Measurements from ENCODE around the gene KLHL17.
"Not testable (repeated sequence)": the region's sequence is repeated elsewhere in the genome, so short reads cannot be mapped to it uniquely, and the experiment has no call there.

The KLHL17 gene

GRCh38 chr1:1001057-1001783 is 40.8 kb downstream of the KLHL17 start:
- WGBS (ENCODE audit: insufficient coverage, insufficient read length), result no CpG with 5 or more reads among the region's 58 CpGs
- Histone ChIP-seq H3K9me3 (ENCODE audit: control insufficient read depth, insufficient read depth, low read length) (no peaks in the 10 kb centered on the region), H3K4me1 (ENCODE audit: control insufficient read depth, insufficient read depth, low read length) (peaks cover 16% of the 10 kb centered on the region), H3K27me3 (ENCODE audit: control insufficient read depth, insufficient read depth, low read length) (peaks cover 24% of the 10 kb centered on the region), H3K27ac (ENCODE audit: low read length) (no peak overlapping the region), H3K36me3 (ENCODE audit: control insufficient read depth, insufficient read depth, low read length) (no peaks in the 10 kb centered on the region; the same call in 1 of the 2 replicates), H3K4me3 (ENCODE audit: low read length) (peak overlapping the region; percentile 39; the same call in 1 of the 2 replicates)
- DNase-seq (ENCODE audit: low read depth, low spot score), result no peak

- peaks cover 6% of the 10 kb centered on the region; the same call in 1 of the 2 replicates for H3K27me3 ChIP-seq (ENCODE audit: control insufficient read depth, insufficient read depth, low read length)
- no peaks in the 10 kb centered on the region for H3K9me3 ChIP-seq (ENCODE audit: control insufficient read depth, insufficient read depth, low read length)
- DNase-seq (ENCODE audit: low read depth, low spot score), result no peak
- H3K4me1 ChIP-seq (ENCODE audit: control insufficient read depth, insufficient read depth, low read length), result peaks cover 13% of the 10 kb centered on the region
- no peak overlapping the region for H3K27ac ChIP-seq (ENCODE audit: low read length)
- H3K4me3 ChIP-seq (ENCODE audit: low read length), result no peak overlapping the region
- H3K36me3 ChIP-seq (ENCODE audit: control insufficient read depth, insufficient read depth, low read length), result no peaks in the 10 kb centered on the region
- no CpG with 5 or more reads among the region's 22 CpGs for WGBS (ENCODE audit: insufficient coverage, insufficient read length)
These were observed 43.4 kb downstream of the KLHL17 start for GRCh38 chr1:1003618-1004419.

- Histone ChIP-seq H3K36me3 (ENCODE audit: control insufficient read depth, insufficient read depth, low read length) (no peaks in the 10 kb centered on the region), H3K27ac (ENCODE audit: low read length) (no peak overlapping the region), H3K4me3 (ENCODE audit: low read length) (no peak overlapping the region), H3K4me1 (ENCODE audit: control insufficient read depth, insufficient read depth, low read length) (peaks cover 12% of the 10 kb centered on the region), H3K9me3 (ENCODE audit: control insufficient read depth, insufficient read depth, low read length) (no peaks in the 10 kb centered on the region), H3K27me3 (ENCODE audit: control insufficient read depth, insufficient read depth, low read length) (peaks cover 3% of the 10 kb centered on the region; the same call in 1 of the 2 replicates)
- WGBS (ENCODE audit: insufficient coverage, insufficient read length), result no CpG with 5 or more reads among the region's 7 CpGs
- DNase-seq (ENCODE audit: low read depth, low spot score), result no peak
These were observed 44.0 kb downstream of the KLHL17 start for GRCh38 chr1:1004420-1004779.

- no peak overlapping the region for H3K27ac ChIP-seq (ENCODE audit: low read length)
- WGBS (ENCODE audit: insufficient coverage, insufficient read length), result no CpG with 5 or more reads among the region's 21 CpGs
These were observed 44.7 kb downstream of the KLHL17 start for GRCh38 chr1:1004780-1005697.

GRCh38 chr1:1005774-1006304 is 45.5 kb downstream of the KLHL17 start:
- Histone ChIP-seq H3K36me3 (ENCODE audit: control insufficient read depth, insufficient read depth, low read length) (no peaks in the 10 kb centered on the region), H3K27ac (ENCODE audit: low read length) (no peak overlapping the region), H3K27me3 (ENCODE audit: control insufficient read depth, insufficient read depth, low read length) (no peaks in the 10 kb centered on the region; the same call in 1 of the 2 replicates), H3K4me3 (ENCODE audit: low read length) (no peak overlapping the region), H3K9me3 (ENCODE audit: control insufficient read depth, insufficient read depth, low read length) (no peaks in the 10 kb centered on the region), H3K4me1 (ENCODE audit: control insufficient read depth, insufficient read depth, low read length) (peaks cover 11% of the 10 kb centered on the region)
- no CpG with 5 or more reads among the region's 23 CpGs for WGBS (ENCODE audit: insufficient coverage, insufficient read length)
- DNase-seq (ENCODE audit: low read depth, low spot score), result no peak

More at GRCh38 chr1:1004780-1005697, 44.7 kb downstream of the KLHL17 start:
- Histone ChIP-seq H3K4me3 (ENCODE audit: low read length) (no peak overlapping the region), H3K27me3 (ENCODE audit: control insufficient read depth, insufficient read depth, low read length) (no peaks in the 10 kb centered on the region; the same call in 1 of the 2 replicates), H3K4me1 (ENCODE audit: control insufficient read depth, insufficient read depth, low read length) (peaks cover 11% of the 10 kb centered on the region), H3K36me3 (ENCODE audit: control insufficient read depth, insufficient read depth, low read length) (no peaks in the 10 kb centered on the region), H3K9me3 (ENCODE audit: control insufficient read depth, insufficient read depth, low read length) (no peaks in the 10 kb centered on the region)
- DNase-seq (ENCODE audit: low read depth, low spot score), result no peak

GRCh38 chr1:1006305-1007159 is 46.1 kb downstream of the KLHL17 start:
- Histone ChIP-seq H3K27me3 (ENCODE audit: control insufficient read depth, insufficient read depth, low read length) (no peaks in the 10 kb centered on the region; the same call in 1 of the 2 replicates), H3K36me3 (ENCODE audit: control insufficient read depth, insufficient read depth, low read length) (no peaks in the 10 kb centered on the region), H3K9me3 (ENCODE audit: control insufficient read depth, insufficient read depth, low read length) (no peaks in the 10 kb centered on the region), H3K4me3 (ENCODE audit: low read length) (no peak overlapping the region), H3K27ac (ENCODE audit: low read length) (no peak overlapping the region), H3K4me1 (ENCODE audit: control insufficient read depth, insufficient read depth, low read length) (peaks cover 11% of the 10 kb centered on the region)
- DNase-seq (ENCODE audit: low read depth, low spot score), result no peak
- WGBS (ENCODE audit: insufficient coverage, insufficient read length), result no CpG with 5 or more reads among the region's 37 CpGs

- H3K27me3 ChIP-seq (ENCODE audit: control insufficient read depth, insufficient read depth, low read length); H3K4me1 ChIP-seq (ENCODE audit: control insufficient read depth, insufficient read depth, low read length); H3K36me3 ChIP-seq (ENCODE audit: control insufficient read depth, insufficient read depth, low read length); H3K9me3 ChIP-seq (ENCODE audit: control insufficient read depth, insufficient read depth, low read length); H3K4me3 ChIP-seq (ENCODE audit: low read length); H3K27ac ChIP-seq (ENCODE audit: low read length); DNase-seq (ENCODE audit: low read depth, low spot score): not testable (repeated sequence)
- no CpG with 5 or more reads among the region's 8 CpGs for WGBS (ENCODE audit: insufficient coverage, insufficient read length)
These were observed 49.7 kb downstream of the KLHL17 start for GRCh38 chr1:1010131-1010530.

GRCh38 chr1:1011396-1011949 is 51.1 kb downstream of the KLHL17 start:
- H3K4me1 ChIP-seq (ENCODE audit: control insufficient read depth, insufficient read depth, low read length), result peaks cover 2% of the 10 kb centered on the region
- no peaks in the 10 kb centered on the region for H3K36me3 ChIP-seq (ENCODE audit: control insufficient read depth, insufficient read depth, low read length)
- H3K4me3 ChIP-seq (ENCODE audit: low read length), result no peak overlapping the region
- no peaks in the 10 kb centered on the region for H3K9me3 ChIP-seq (ENCODE audit: control insufficient read depth, insufficient read depth, low read length)
- DNase-seq (ENCODE audit: low read depth, low spot score), result no peak
- no peaks in the 10 kb centered on the region for H3K27me3 ChIP-seq (ENCODE audit: control insufficient read depth, insufficient read depth, low read length)
- H3K27ac ChIP-seq (ENCODE audit: low read length), result no peak overlapping the region
- WGBS (ENCODE audit: insufficient coverage, insufficient read length), result no CpG with 5 or more reads among the region's 14 CpGs

- not testable (repeated sequence) for H3K36me3 ChIP-seq (ENCODE audit: control insufficient read depth, insufficient read depth, low read length); H3K9me3 ChIP-seq (ENCODE audit: control insufficient read depth, insufficient read depth, low read length); H3K4me3 ChIP-seq (ENCODE audit: low read length); H3K4me1 ChIP-seq (ENCODE audit: control insufficient read depth, insufficient read depth, low read length); H3K27me3 ChIP-seq (ENCODE audit: control insufficient read depth, insufficient read depth, low read length); DNase-seq (ENCODE audit: low read depth, low spot score); H3K27ac ChIP-seq (ENCODE audit: low read length)
- no CpG with 5 or more reads among the region's 13 CpGs for WGBS (ENCODE audit: insufficient coverage, insufficient read length)
These were observed 52.3 kb downstream of the KLHL17 start for GRCh38 chr1:1012736-1013104.

Data from iPS DF 6.9 (cell line).